ENCODE data around the gene NCAM1. TPM values are rescaled to one million over a fixed set of nuclear protein-coding genes. Genes with fewer than 3 reads are reported as not detected.

NCAM1 gene
- polyA plus RNA-seq, 2 of the 4 experiments (the other 2 are of a cell fraction) = 0.01 to 0.12 TPM

DNA sequence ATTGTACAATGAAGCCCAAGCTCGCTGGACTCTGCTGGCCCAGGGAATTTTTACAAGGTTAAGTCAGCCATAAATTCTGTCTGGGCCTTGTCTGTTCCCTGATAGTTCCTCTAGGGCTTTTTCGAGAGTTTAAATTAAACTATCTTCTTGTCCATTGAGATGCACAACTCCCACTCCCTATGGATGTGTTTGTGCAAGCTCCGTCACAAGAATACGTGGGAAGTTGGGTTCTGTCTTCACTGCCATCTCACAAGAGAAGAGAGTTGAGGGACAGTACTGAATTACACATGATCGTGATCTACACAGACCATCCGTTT, 199.5 kb downstream of the NCAM1 start:
- no peak overlapping the region for H3K27ac ChIP-seq
- FAIRE-seq (no peak), DNase-seq (ENCODE audit: low read depth in 1 of 2, low spot score in 1 of 2) (no peak), ATAC-seq (no peak)
- ChIA-PET CTCF (no interaction called here), POLR2A (no interaction called here)
- TF ChIP-seq RARB (CRISPR knock-in tag; IDR thresholded peaks at IDR 0.05) (no peak), CBX8 (IDR thresholded peaks at IDR 0.05) (no peak), ZNF302 (CRISPR knock-in tag; IDR thresholded peaks at IDR 0.05) (no peak), EHF (CRISPR knock-in tag; IDR thresholded peaks at IDR 0.05) (no peak), CHD2 (IDR thresholded peaks at IDR 0.05; ENCODE audit: low read length, partially characterized antibody) (no peak), RNF2 (IDR thresholded peaks at IDR 0.05; ENCODE audit: borderline replicate concordance, low read depth) (no peak), MAZ (IDR thresholded peaks at IDR 0.05; ENCODE audit: borderline replicate concordance, low read depth, low read length) (no peak), E2F6 (IDR thresholded peaks at IDR 0.05; ENCODE audit: borderline replicate concordance, low read depth) (no peak), ESRRA (IDR thresholded peaks at IDR 0.05; ENCODE audit: borderline replicate concordance, low read length) (no peak), MYC (IDR thresholded peaks at IDR 0.05; ENCODE audit: borderline replicate concordance, low read length) (no peak), EHMT2 (IDR thresholded peaks at IDR 0.05; ENCODE audit: low read depth) (no peak), REST (IDR thresholded peaks at IDR 0.05) (no peak), NPAS2 (CRISPR knock-in tag; IDR thresholded peaks at IDR 0.05; ENCODE audit: borderline replicate concordance) (no peak), HOXB5 (CRISPR knock-in tag; IDR thresholded peaks at IDR 0.05) (no peak), POLR2AphosphoS2 (conservative IDR thresholded peaks at IDR 0.05; ENCODE audit: low read length) (no peak)
- TF ChIP-seq, protein P1, sequence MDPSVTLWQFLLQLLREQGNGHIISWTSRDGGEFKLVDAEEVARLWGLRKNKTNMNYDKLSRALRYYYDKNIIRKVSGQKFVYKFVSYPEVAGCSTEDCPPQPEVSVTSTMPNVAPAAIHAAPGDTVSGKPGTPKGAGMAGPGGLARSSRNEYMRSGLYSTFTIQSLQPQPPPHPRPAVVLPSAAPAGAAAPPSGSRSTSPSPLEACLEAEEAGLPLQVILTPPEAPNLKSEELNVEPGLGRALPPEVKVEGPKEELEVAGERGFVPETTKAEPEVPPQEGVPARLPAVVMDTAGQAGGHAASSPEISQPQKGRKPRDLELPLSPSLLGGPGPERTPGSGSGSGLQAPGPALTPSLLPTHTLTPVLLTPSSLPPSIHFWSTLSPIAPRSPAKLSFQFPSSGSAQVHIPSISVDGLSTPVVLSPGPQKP (IDR thresholded peaks at IDR 0.05; ENCODE audit: low read depth, low read length) = no peak
- no peak overlapping the region for H3K4me3 ChIP-seq
- H3K4me1 ChIP-seq = no peaks in the 10 kb centered on the region
- no peaks in the 10 kb centered on the region for H3K9me3 ChIP-seq
- WGBS (ENCODE audit: missing lambda C conversion rate) = 49% methylated on average over 6 of the region's 6 CpGs
- H3K4me2 ChIP-seq = no peak overlapping the region

- Histone ChIP-seq H3K27ac (no peak overlapping the region), H3K4me1 (no peaks in the 10 kb centered on the region), H3K9me3 (no peaks in the 10 kb centered on the region), H3K4me3 (no peak overlapping the region), H3K4me2 (no peak overlapping the region)
- CTCF ChIA-PET = interaction anchor here (0.6 kb wide), 1 partner anchor 1098 kb away, joined by 3 read pairs; no protein-coding TSS in a partner anchor
- POLR2A ChIA-PET = no interaction called here
- DNase-seq (ENCODE audit: low read depth in 1 of 2, low spot score in 1 of 2) (no peak), FAIRE-seq (no peak), ATAC-seq (no peak)
- 50% methylated on average over 5 of the region's 5 CpGs for WGBS (ENCODE audit: missing lambda C conversion rate)
- TF ChIP-seq HDAC2 (IDR thresholded peaks at IDR 0.05) (no peak), REST (IDR thresholded peaks at IDR 0.05) (no peak), MAX (IDR thresholded peaks at IDR 0.05) (no peak), KDM5A (IDR thresholded peaks at IDR 0.05) (no peak)
These were observed 200.7 kb downstream of the NCAM1 start for GRCh38 chr11:113161711-113162591.

All from A549 (cell line).